ENCODE data around the gene DNM3. TPM values are rescaled to one million over a fixed set of nuclear protein-coding genes. Genes with fewer than 3 reads are reported as not detected.

DNM3 gene
- total RNA-seq, 2 experiments from 2014 or later = 1.7 to 2.2 TPM

GRCh38 chr1:171896936-171897703, 55.8 kb downstream of the DNM3 start:
- Mint-ChIP-seq H3K27ac (no peak overlapping the region), H3K27me3 (no peaks in the 10 kb centered on the region), H3K36me3 (no peaks in the 10 kb centered on the region), H3K4me3 (no peak overlapping the region), H3K4me1 (no peaks in the 10 kb centered on the region), H3K9me3 (ENCODE audit: low read depth) (no peaks in the 10 kb centered on the region)
- DNase-seq (no peak), ATAC-seq (no peak)
- CTCF ChIA-PET = no interaction called here

DNA sequence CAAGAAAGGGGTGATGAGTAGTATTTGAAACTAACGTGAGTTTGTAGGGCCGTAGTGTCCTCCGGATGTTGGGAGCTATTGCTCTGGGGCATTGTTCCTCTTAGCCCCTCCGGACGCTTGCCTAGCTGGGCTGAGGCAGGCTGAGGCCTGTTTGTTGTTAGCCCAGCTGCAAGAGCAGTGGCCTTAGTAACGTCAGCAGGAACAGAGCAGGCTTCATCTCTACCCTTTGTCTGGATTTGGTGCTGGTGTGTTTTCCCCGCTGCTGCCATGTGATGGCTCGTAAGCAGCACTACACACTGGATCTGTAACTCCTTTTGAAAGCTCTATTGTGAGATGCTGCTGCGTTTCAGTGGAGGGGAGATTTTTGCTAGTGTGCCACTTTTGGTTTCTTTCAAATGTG, 57.6 kb downstream of the DNM3 start:
- Mint-ChIP-seq H3K4me1 (peaks cover 3% of the 10 kb centered on the region), H3K4me3 (no peak overlapping the region), H3K27me3 (no peaks in the 10 kb centered on the region), H3K27ac (no peak overlapping the region), H3K36me3 (no peaks in the 10 kb centered on the region), H3K9me3 (ENCODE audit: low read depth) (no peaks in the 10 kb centered on the region)
- ATAC-seq (no peak), DNase-seq (no peak)
- CTCF ChIA-PET = no interaction called here

- Mint-ChIP-seq H3K27me3 (no peaks in the 10 kb centered on the region), H3K4me1 (peaks cover 3% of the 10 kb centered on the region), H3K9me3 (ENCODE audit: low read depth) (no peaks in the 10 kb centered on the region), H3K36me3 (no peaks in the 10 kb centered on the region), H3K27ac (no peak overlapping the region), H3K4me3 (no peak overlapping the region)
- CTCF ChIA-PET = no interaction called here
- DNase-seq (no peak), ATAC-seq (no peak)
Observed at GRCh38 chr1:171899838-171900237, 58.5 kb downstream of the DNM3 start.

DNA sequence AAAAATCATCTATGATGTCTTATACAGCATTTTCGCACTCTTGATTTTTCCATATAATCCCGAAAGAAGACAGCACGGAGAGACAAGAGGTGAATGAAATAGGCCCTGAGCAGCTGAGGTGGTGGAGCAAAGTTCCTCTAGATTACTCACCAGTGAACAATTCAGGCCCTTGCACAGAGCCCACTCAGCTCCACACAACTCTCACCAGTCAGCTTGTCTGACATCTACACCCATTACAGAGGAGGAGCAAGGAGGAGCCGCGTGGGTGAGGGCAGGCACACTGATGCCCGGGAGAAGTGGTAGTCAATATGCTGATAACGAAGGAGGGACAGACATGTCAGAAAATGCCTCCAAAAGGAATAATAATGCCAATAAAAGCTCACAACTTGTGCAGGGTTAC, 59.9 kb downstream of the DNM3 start:
- H3K27me3 Mint-ChIP-seq = no peaks in the 10 kb centered on the region
- no peak overlapping the region for H3K4me3 Mint-ChIP-seq
- CTCF ChIA-PET = interaction anchor here (1.2 kb wide), 1 partner anchor 33 kb away, joined by 3 read pairs; no protein-coding TSS in a partner anchor
- H3K4me1 Mint-ChIP-seq = peaks cover 3% of the 10 kb centered on the region
- no peaks in the 10 kb centered on the region for H3K9me3 Mint-ChIP-seq (ENCODE audit: low read depth)
- DNase-seq = no peak
- no peaks in the 10 kb centered on the region for H3K36me3 Mint-ChIP-seq
- ATAC-seq = no peak
- H3K27ac Mint-ChIP-seq = no peak overlapping the region

- no peak for ATAC-seq
- Mint-ChIP-seq H3K4me1 (peaks cover 3% of the 10 kb centered on the region), H3K9me3 (ENCODE audit: low read depth) (no peaks in the 10 kb centered on the region), H3K4me3 (no peak overlapping the region), H3K27ac (no peak overlapping the region), H3K27me3 (no peaks in the 10 kb centered on the region), H3K36me3 (no peaks in the 10 kb centered on the region)
- no peak for DNase-seq
- CTCF ChIA-PET = no interaction called here
Observed at GRCh38 chr1:171902527-171902926, 61.2 kb downstream of the DNM3 start.

DNA sequence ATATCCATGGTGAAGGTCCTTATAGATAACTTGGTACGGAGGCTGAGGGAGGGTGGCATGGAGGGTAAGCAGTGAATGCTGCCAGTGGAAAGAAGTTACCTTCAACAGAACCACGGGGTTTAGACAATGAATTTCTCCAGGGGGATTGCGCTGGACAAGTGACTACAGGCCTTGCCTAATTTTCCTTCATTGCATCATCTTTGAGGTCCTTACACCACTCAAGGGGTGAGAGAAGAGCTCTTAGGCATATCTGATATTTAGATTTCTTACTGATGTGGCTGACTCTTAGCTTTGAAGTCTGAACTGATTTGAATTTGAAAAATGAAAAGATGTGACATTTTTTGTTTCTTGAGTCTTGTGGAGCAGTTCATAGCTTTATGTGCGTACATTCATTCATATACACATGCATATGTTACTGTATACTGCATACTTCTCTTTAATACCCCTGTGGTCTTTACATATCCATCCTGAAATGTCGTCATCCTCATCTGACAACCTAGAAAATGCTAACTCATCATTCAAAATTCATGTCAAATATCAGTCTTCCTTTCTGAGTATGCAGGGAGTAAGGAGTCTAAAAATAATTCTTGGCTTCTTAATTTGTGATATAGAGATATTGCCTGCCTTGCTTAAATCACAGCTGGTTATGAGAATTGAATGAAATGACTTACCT, 63.6 kb downstream of the DNM3 start:
- Mint-ChIP-seq H3K27ac (no peak overlapping the region), H3K9me3 (ENCODE audit: low read depth) (no peaks in the 10 kb centered on the region), H3K4me1 (peaks cover 5% of the 10 kb centered on the region), H3K4me3 (no peak overlapping the region), H3K36me3 (no peaks in the 10 kb centered on the region), H3K27me3 (no peaks in the 10 kb centered on the region)
- ATAC-seq (no peak), DNase-seq (no peak)
- CTCF ChIA-PET = no interaction called here

DNA sequence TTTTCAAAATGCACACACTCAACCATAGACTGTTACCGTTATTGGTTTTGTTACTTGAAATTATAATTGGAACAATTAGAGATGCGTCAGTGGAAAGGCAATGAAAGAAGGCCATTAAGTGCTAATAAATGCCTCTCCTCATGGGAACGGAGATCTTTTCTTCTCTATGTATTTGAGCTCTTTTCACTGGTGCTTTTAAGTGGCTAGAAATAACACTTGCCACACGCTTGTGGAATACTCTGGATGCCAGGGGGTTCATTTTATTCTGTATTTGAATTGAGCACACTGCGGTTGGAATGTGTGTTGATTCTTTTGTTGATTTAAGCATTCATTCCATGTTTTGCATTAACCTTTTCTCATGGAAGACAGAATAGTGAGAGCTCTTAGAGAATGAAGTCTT, 68.4 kb downstream of the DNM3 start:
- peaks cover 2% of the 10 kb centered on the region for H3K4me1 Mint-ChIP-seq
- CTCF ChIA-PET = interaction anchor here (1.0 kb wide), 1 partner anchor 150 kb away, joined by 3 read pairs; no protein-coding TSS in a partner anchor
- ATAC-seq = no peak
- H3K36me3 Mint-ChIP-seq = no peaks in the 10 kb centered on the region
- no peak overlapping the region for H3K4me3 Mint-ChIP-seq
- no peak overlapping the region for H3K27ac Mint-ChIP-seq
- no peak for DNase-seq
- H3K9me3 Mint-ChIP-seq (ENCODE audit: low read depth) = no peaks in the 10 kb centered on the region
- H3K27me3 Mint-ChIP-seq = peaks cover 3% of the 10 kb centered on the region

GRCh38 chr1:171910786-171911185, 69.5 kb downstream of the DNM3 start:
- no peak overlapping the region for H3K4me3 Mint-ChIP-seq
- peaks cover 3% of the 10 kb centered on the region for H3K27me3 Mint-ChIP-seq
- H3K36me3 Mint-ChIP-seq = no peaks in the 10 kb centered on the region
- no peak overlapping the region for H3K27ac Mint-ChIP-seq
- CTCF ChIA-PET = interaction anchor here (0.7 to 1.0 kb wide), 2 partner anchors 73 to 151 kb away, joined by 3 to 5 read pairs; no protein-coding TSS in a partner anchor
- peaks cover 2% of the 10 kb centered on the region for H3K4me1 Mint-ChIP-seq
- no peaks in the 10 kb centered on the region for H3K9me3 Mint-ChIP-seq (ENCODE audit: low read depth)
- DNase-seq (no peak), ATAC-seq (no peak)

DNA sequence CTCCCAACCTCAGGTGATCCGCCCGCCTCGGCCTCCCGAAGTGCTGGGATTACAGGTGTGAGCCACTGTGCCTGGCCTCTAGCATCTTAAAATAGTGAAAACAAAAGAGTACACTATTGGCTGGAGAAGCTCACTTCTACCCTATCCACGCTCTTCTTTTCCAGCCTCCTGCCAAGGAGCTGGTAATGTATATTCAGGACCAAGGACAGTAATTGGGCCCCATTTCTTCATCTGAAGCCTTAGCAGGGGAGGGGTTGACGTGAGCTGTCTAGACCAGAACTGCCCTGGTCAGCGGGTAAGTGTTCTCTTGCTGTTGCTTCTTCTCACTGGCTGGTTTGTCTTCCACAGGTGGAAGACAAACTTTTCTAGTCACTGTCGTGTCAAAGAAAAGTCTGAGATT, 70.2 kb downstream of the DNM3 start:
- Mint-ChIP-seq H3K27ac (no peak overlapping the region), H3K4me3 (no peak overlapping the region), H3K9me3 (ENCODE audit: low read depth) (no peaks in the 10 kb centered on the region), H3K4me1 (peaks cover 2% of the 10 kb centered on the region), H3K36me3 (no peaks in the 10 kb centered on the region), H3K27me3 (peaks cover 3% of the 10 kb centered on the region)
- no peak for ATAC-seq
- CTCF ChIA-PET = no interaction called here
- no peak for DNase-seq

GRCh38 chr1:171912509-171913175, 71.3 kb downstream of the DNM3 start:
- peaks cover 3% of the 10 kb centered on the region for H3K27me3 Mint-ChIP-seq
- no peaks in the 10 kb centered on the region for H3K9me3 Mint-ChIP-seq (ENCODE audit: low read depth)
- DNase-seq (no peak), ATAC-seq (no peak)
- peaks cover 2% of the 10 kb centered on the region for H3K4me1 Mint-ChIP-seq
- H3K36me3 Mint-ChIP-seq = no peaks in the 10 kb centered on the region
- no peak overlapping the region for H3K4me3 Mint-ChIP-seq
- H3K27ac Mint-ChIP-seq = no peak overlapping the region
- CTCF ChIA-PET = interaction anchor here (0.6 kb wide), 1 partner anchor 68 kb away, joined by 3 read pairs; no protein-coding TSS in a partner anchor

DNA sequence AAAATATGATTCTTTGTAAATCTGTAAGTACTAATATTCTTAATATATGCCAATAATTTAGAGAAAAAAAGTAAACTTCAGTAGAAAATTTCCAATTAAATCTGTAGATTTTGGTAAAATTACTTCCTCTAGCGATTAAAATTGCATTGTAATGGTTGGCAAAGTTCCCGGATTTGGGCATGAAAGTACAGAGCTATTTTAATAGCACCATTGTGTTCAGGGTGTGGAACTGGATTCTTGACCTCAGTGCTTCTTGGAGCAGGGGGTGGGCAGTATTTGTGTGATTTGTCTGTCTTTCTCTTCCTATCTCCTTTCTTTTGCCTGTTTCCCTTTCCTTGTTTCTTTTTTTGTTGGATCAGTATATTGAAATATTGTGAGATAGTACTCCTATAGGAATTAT, 72.1 kb downstream of the DNM3 start:
- peaks cover 2% of the 10 kb centered on the region for H3K4me1 Mint-ChIP-seq
- H3K9me3 Mint-ChIP-seq (ENCODE audit: low read depth) = no peaks in the 10 kb centered on the region
- ATAC-seq (no peak), DNase-seq (no peak)
- no peaks in the 10 kb centered on the region for H3K36me3 Mint-ChIP-seq
- no peak overlapping the region for H3K4me3 Mint-ChIP-seq
- H3K27ac Mint-ChIP-seq = no peak overlapping the region
- CTCF ChIA-PET = no interaction called here
- H3K27me3 Mint-ChIP-seq = peaks cover 3% of the 10 kb centered on the region

DNA sequence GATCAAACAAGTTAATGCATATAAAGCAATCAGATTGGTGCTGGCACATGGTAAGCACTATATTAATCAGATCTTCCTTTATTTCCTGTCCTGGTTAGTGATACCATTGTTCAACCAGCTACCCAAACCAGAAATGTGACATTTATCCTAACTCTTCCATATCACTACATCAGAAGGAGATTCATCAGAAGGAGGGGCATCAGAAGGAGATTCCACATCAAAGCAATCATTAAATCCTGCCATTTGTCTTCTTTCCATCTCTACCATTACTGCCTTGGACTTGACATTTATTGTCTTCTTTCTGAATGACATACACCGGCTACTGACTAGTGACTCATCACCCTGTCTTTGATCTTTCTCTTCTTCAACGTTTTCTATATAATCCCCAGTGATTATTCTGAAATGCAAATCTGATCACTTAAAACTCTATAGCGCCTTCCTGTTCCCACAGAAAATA, 75.0 kb downstream of the DNM3 start:
- Mint-ChIP-seq H3K27me3 (peaks cover 6% of the 10 kb centered on the region), H3K4me1 (no peaks in the 10 kb centered on the region), H3K9me3 (ENCODE audit: low read depth) (no peaks in the 10 kb centered on the region), H3K36me3 (no peaks in the 10 kb centered on the region), H3K4me3 (no peak overlapping the region), H3K27ac (no peak overlapping the region)
- ATAC-seq = no peak
- CTCF ChIA-PET = no interaction called here
- DNase-seq = no peak

DNA sequence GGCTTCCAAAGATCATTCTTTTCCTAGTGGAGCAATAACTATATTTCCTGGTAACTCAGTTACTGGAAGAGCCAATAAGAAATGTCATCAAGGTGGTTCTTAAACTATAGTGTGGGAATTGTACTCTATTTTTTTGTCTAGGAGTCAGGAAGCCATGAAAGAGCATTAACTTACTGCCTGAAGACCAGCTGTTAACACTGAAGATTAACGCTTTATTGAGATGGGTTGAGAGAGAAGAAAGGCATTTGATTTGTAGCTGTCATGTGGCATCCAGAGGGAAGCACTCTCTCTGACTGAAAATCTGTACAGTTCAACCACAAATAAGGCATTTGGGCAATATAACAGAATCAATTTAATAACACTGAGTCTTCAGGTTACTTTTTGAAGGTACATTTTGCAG, 76.0 kb downstream of the DNM3 start:
- Mint-ChIP-seq H3K36me3 (no peaks in the 10 kb centered on the region), H3K4me3 (no peak overlapping the region), H3K27me3 (peaks cover 6% of the 10 kb centered on the region), H3K9me3 (ENCODE audit: low read depth) (no peaks in the 10 kb centered on the region), H3K4me1 (no peaks in the 10 kb centered on the region), H3K27ac (no peak overlapping the region)
- DNase-seq (no peak), ATAC-seq (no peak)
- CTCF ChIA-PET = no interaction called here

Measured in activated CD8-positive, alpha-beta memory T cell treated with anti-CD3 and anti-CD28 coated beads, Interleukin-2, amount 10 ng/mL, durations not matched to agents 7 days and 5 days (primary cell).